ENCODE results near the gene F2RL1. TPM values are rescaled to one million over a fixed set of nuclear protein-coding genes. Genes with fewer than 3 reads are reported as not detected.
"Not testable (repeated sequence)": the region's sequence is repeated elsewhere in the genome, so short reads cannot be mapped to it uniquely, and the experiment has no call there.

F2RL1 gene
- total RNA-seq, 4 donors from 2014 or later = 10.2 to 14.9 (median 13.6) TPM

GRCh38 chr5:76845890-76846289 lies 27.1 kb downstream of the F2RL1 start:
- WGBS, 2 donors = 98 to 100% methylated on average over 3 of the region's 3 CpGs
- no peak for TF ChIP-seq CTCF (IDR thresholded peaks at IDR 0.05)
- no peak for TF ChIP-seq POLR2A (IDR thresholded peaks at IDR 0.05)
- no peaks in the 10 kb centered on the region for H3K27me3 ChIP-seq

GRCh38 chr5:76849419-76850291 lies 30.8 kb downstream of the F2RL1 start, which contains the start of gene S100Z:
Gene S100Z (plus strand): TSS chr5:76850014. CDS start chr5:76875360, 25,346 bp downstream.
- H3K27ac ChIP-seq = no peak within 1 kb of the TSS
- no peak for DNase-seq
- no peaks in the 10 kb centered on the region for H3K36me3 ChIP-seq
- H3K27me3 ChIP-seq = no peaks in the 10 kb centered on the region
- H3K9me3 ChIP-seq = no peaks in the 10 kb centered on the region
- no peak within 1 kb of the TSS for H3K4me3 ChIP-seq (replicated peaks in 1 of 3)
- no peaks in the 10 kb centered on the region for H3K4me1 ChIP-seq
- no peak for TF ChIP-seq POLR2A (IDR thresholded peaks at IDR 0.05)
- 78 to 81% methylated on average over 18 of the region's 18 CpGs for WGBS, 2 donors
- intact Hi-C loops (cut with DNase I) = no loop called here

More at GRCh38 chr5:76845890-76846289, 27.1 kb downstream of the F2RL1 start:
- H3K27ac ChIP-seq = no peak overlapping the region
- no peak overlapping the region for H3K4me3 ChIP-seq (replicated peaks in 1 of 3)
- H3K36me3 ChIP-seq = no peaks in the 10 kb centered on the region
- intact Hi-C loops (cut with DNase I) = no loop called here
- DNase-seq = no peak
- no peaks in the 10 kb centered on the region for H3K4me1 ChIP-seq
- no peaks in the 10 kb centered on the region for H3K9me3 ChIP-seq

GRCh38 chr5:76850543-76851145 lies 31.8 kb downstream of the F2RL1 start:
- Histone ChIP-seq H3K4me3 (replicated peaks in 1 of 3) (no peak overlapping the region), H3K27ac (no peak overlapping the region), H3K9me3 (no peaks in the 10 kb centered on the region), H3K4me1 (no peaks in the 10 kb centered on the region), H3K27me3 (no peaks in the 10 kb centered on the region), H3K36me3 (no peaks in the 10 kb centered on the region)
- no peak for TF ChIP-seq POLR2A (IDR thresholded peaks at IDR 0.05)
- TF ChIP-seq CTCF (IDR thresholded peaks at IDR 0.05) = no peak
- 83 to 84% methylated on average over 8 of the region's 8 CpGs for WGBS, 2 donors
- intact Hi-C loops (cut with DNase I) = no loop called here
- DNase-seq = no peak

GRCh38 chr5:76851728-76852369 lies 33.0 kb downstream of the F2RL1 start:
- no peak overlapping the region for H3K27ac ChIP-seq
- WGBS, 2 donors = 63 to 66% methylated on average over 7 of the region's 7 CpGs
- DNase-seq = no peak
- H3K27me3 ChIP-seq = no peaks in the 10 kb centered on the region
- H3K4me3 ChIP-seq (replicated peaks in 1 of 3) = no peak overlapping the region
- H3K9me3 ChIP-seq = no peaks in the 10 kb centered on the region
- intact Hi-C loops (cut with DNase I) = no loop called here
- TF ChIP-seq POLR2A (IDR thresholded peaks at IDR 0.05) = no peak
- TF ChIP-seq CTCF (IDR thresholded peaks at IDR 0.05) = no peak
- no peaks in the 10 kb centered on the region for H3K4me1 ChIP-seq
- H3K36me3 ChIP-seq = no peaks in the 10 kb centered on the region

GRCh38 chr5:76852772-76853171 lies 33.9 kb downstream of the F2RL1 start:
- H3K27me3 ChIP-seq = no peaks in the 10 kb centered on the region
- no peaks in the 10 kb centered on the region for H3K4me1 ChIP-seq
- WGBS, 2 donors = 61 to 79% methylated on average over 2 of the region's 2 CpGs
- TF ChIP-seq POLR2A (IDR thresholded peaks at IDR 0.05) = no peak
- no peak for TF ChIP-seq CTCF (IDR thresholded peaks at IDR 0.05)
- H3K36me3 ChIP-seq = no peaks in the 10 kb centered on the region
- H3K9me3 ChIP-seq = no peaks in the 10 kb centered on the region
- intact Hi-C loops (cut with DNase I) = no loop called here
- H3K27ac ChIP-seq = no peak overlapping the region
- no peak overlapping the region for H3K4me3 ChIP-seq (replicated peaks in 1 of 3)
- no peak for DNase-seq

GRCh38 chr5:76853741-76854140 lies 34.9 kb downstream of the F2RL1 start:
- H3K36me3 ChIP-seq; H3K4me1 ChIP-seq; H3K27ac ChIP-seq; H3K27me3 ChIP-seq; DNase-seq; H3K9me3 ChIP-seq; H3K4me3 ChIP-seq (replicated peaks in 1 of 3); intact Hi-C loops (cut with DNase I): not testable (repeated sequence)
- 89 to 96% methylated on average over 3 of the region's 3 CpGs for WGBS, 2 donors

All from thyroid gland (tissue), 4 donors.